Transverse colon (tissue), 4 donors: ENCODE data around the gene RSPH3. TPM values are rescaled to one million over a fixed set of nuclear protein-coding genes. Genes with fewer than 3 reads are reported as not detected.
A peak's percentile ranks its signal among the peaks of the same experiment; 100 is the strongest.

Experiments
- DNase-seq: peaks from one replicate; pipeline ENCODE4 v3.0.0-alpha.2; 2019
- H3K27ac ChIP-seq, 4 donors: fragments of 200-600 bp; sonication (generic); 2 replicates each; pipeline ENCODE4 v1.5.1; 2016 to 2018; ENCODE audit warnings: inconsistent platforms in 4 of 4
- H3K27me3 ChIP-seq: fragments of 200-600 bp; sonication (generic); 2 replicates; pipeline ENCODE4 v1.5.1; 2017; ENCODE audit warnings: inconsistent platforms
- H3K36me3 ChIP-seq, 4 donors: fragments of 200-600 bp; sonication (generic); 2 replicates each; pipeline ENCODE4 v1.5.1; 2017 to 2019; ENCODE audit warnings: inconsistent platforms in 4 of 4
- H3K4me1 ChIP-seq, 4 donors: fragments of 200-600 bp; sonication (generic); 2 replicates each; pipeline ENCODE4 v1.5.1; 2017 to 2020; ENCODE audit warnings: inconsistent platforms in 4 of 4
- H3K4me3 ChIP-seq, 4 donors: fragments of 200-600 bp; sonication (generic); 1 replicate in 1 of 4; 2 replicates in 3 of 4; pipeline versions ENCODE4 v1.5.1 to v1.6.1; 2017 to 2019; ENCODE audit warnings: inconsistent platforms in 4 of 4
- H3K9me3 ChIP-seq, 2 donors: fragments of 200-600 bp; sonication (generic); 2 replicates each; pipeline ENCODE4 v1.5.1; 2017 to 2019; ENCODE audit warnings: inconsistent platforms in 2 of 2
- CTCF ChIP-seq, 5 experiments: fragments of 200-600 bp in 3 of 5; fragments of 450-650 bp in 2 of 5; sonication (generic) in 3 of 5; IDR thresholded peaks; 1 replicate in 2 of 5; 2 replicates in 3 of 5; pipeline ENCODE4 v1.5.1; 2016 to 2017; ENCODE audit warnings: antibody characterized with exemption in 5 of 5, inconsistent platforms in 3 of 5, mild to moderate bottlenecking in 2 of 5, moderate library complexity in 1 of 5
- EP300 ChIP-seq: sonication (generic); formaldehyde crosslinking; IDR thresholded peaks from one replicate; pipeline ENCODE4 v1.6.1; 2017; ENCODE audit warnings: antibody characterized with exemption, low read depth
- POLR2A ChIP-seq: fragments of 450-650 bp; IDR thresholded peaks from one replicate; pipeline ENCODE4 v1.6.1; 2016; ENCODE audit warnings: antibody characterized with exemption, mild to moderate bottlenecking, moderate library complexity
- POLR2AphosphoS5 ChIP-seq, 3 donors: sonication (generic); formaldehyde crosslinking; IDR thresholded peaks; one replicate each; pipeline ENCODE4 v1.6.1; 2016; ENCODE audit warnings: antibody characterized with exemption in 3 of 3
- WGBS, 2 donors: methylation state at CpG; one replicate each; pipeline ENCODE4 v1.1.5; 2018; ENCODE audit warnings: low coverage in 1 of 2; 5-methylcytosine and 5-hydroxymethylcytosine counted together
- in situ Hi-C, 4 donors: fragments of 200-750 bp; cut with MboI; loops; one replicate each; pipeline versions ENCODE4 v1.15.0 to v1.15.1; 2017; ENCODE audit warnings: low sequenced_read_pairs in 3 of 4, low pct_ligation_motif_present in 1 of 4, low pct_unique_long_range_greater_than_20kb in 1 of 4
- intact Hi-C: fragments of 100-400 bp; cut with DNase I; formaldehyde crosslinking; loops from one replicate; pipeline ENCODE4 v1.15.1; 2023; ENCODE audit warnings: low total_unique reads
- total RNA-seq, 4 donors: library from RNA; depleted of rRNA; stranded (reverse); fragments of >200 nt; gene quantifications; one replicate each; pipeline ENCODE4 v1.1.0, GENCODE V29; 2016

RSPH3 gene
- total RNA-seq: 10 to 100 TPM; 13.3 to 24.1 (median 23.5) TPM

DNA sequence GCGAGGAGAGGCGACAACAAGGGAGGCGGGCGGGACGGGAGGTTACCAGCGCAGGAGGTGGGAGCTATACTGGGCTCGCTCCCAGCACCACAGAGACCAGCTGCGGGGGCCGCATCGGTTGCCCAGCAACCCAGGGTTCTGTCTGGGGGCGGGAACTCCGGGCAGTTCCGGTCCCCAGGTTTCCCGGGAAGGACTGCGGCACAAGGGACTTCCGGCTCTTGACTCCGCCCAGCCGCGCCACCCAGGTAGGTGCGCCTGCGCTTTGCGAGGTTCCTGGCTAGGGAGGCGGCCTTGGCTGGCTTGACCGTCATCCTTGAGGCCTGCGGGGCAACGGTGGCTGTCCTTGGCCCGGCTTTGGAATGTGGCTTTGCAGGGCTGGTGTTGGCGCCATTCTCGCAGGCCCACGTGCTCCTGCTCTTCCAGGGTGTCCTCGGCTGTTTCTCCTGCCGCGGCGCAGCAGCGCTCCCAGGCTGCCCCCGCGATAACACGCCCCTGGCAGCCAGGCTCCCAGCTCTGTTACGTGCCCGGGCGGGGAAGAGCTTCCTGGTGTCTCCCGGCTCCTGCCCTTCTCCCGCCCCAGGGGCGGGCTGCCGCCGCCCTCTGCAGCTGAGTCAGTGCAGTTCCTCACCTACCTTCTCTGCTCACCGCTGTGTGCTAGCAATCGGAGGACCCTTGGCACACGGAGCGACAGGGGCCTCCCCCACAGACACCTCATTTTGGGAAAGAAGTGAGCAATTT lies at the start of gene RSPH3:
RSPH3 (minus strand) TSS at position 537 of the 738 bp plus-strand sequence. CDS start 652 bp downstream, outside the sequence.
- H3K27ac ChIP-seq: peak within 1 kb of the TSS; percentile 90 to 95 (median 92)
- TF ChIP-seq CTCF (IDR thresholded peaks at IDR 0.05) (peak in 2 of 5 experiments; percentile 5 to 17), POLR2AphosphoS5 (IDR thresholded peaks at IDR 0.05) (peak; percentile 70 to 93 (median 86)), POLR2A (peak; percentile 91), EP300 (no peak)
- no peaks in the 10 kb centered on the region for H3K36me3 ChIP-seq
- in situ Hi-C loops: loop anchor here in 2 of 4 donors (10.0 to 25.0 kb wide), 3 partner anchors 105 to 788 kb away; no protein-coding TSS in a partner anchor
- intact Hi-C loops: no loop called here
- H3K4me3 ChIP-seq: peak within 1 kb of the TSS; percentile 58 to 98 (median 85)
- no peaks in the 10 kb centered on the region for H3K9me3 ChIP-seq
- 0% methylated on average over 6 to 30 of the region's 50 CpGs for WGBS, 2 donors
- peaks cover 0 to 20% (median 10%) of the 10 kb centered on the region in 4 donors for H3K4me1 ChIP-seq
- H3K27me3 ChIP-seq: no peaks in the 10 kb centered on the region
- DNase-seq: peak; percentile 97

DNA sequence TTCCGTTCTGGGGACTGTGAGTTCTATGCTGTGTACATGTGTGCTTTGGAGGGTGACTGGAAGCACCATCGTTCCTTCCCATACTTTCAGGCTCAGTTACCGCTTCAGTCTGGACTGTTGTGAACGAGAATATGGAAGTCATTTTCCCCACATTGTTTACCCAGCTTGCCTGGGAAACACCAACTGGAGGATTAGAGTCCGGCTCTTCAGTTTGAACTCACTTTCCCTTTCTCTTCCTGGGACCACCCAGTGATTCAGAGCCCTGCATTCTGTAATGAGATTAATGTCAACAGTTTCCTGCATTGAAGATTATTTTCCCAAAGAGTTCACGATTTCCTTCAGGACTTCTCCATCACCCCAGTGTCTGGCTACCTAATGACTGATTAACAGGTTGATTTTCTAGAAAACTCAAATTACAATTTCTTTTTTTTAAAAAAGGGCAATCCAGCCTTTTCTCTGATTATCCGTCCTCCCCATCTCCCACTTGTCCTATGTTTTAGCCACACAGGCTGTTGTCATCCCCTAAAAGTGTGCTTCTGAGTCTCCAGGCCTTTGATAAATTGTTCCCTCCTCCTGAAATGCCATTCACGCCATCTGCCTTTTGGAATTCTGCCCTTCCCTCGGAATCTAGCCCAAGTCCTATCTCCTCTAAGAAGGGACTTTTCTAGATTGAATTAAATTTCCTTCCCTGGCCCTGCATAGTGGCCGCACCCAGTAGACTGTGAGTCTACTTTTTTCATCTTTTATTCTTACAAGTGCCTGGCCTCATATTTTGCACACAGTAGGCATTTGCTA lies 48.1 kb upstream of the RSPH3 start:
- H3K4me3 ChIP-seq: no peak overlapping the region
- no peaks in the 10 kb centered on the region for H3K27me3 ChIP-seq
- H3K4me1 ChIP-seq: peaks cover 0 to 5% (median 0%) of the 10 kb centered on the region in 4 donors
- WGBS, 2 donors: 66 to 72% methylated on average over 9 to 10 of the region's 10 CpGs
- TF ChIP-seq POLR2AphosphoS5 (IDR thresholded peaks at IDR 0.05): no peak
- TF ChIP-seq EP300: no peak
- no peak for TF ChIP-seq POLR2A
- DNase-seq: no peak
- intact Hi-C loops (loop anchor here (10.0 kb wide), 1 partner anchor 87 kb away; no protein-coding TSS in a partner anchor), in situ Hi-C loops (loop anchor here in 1 of 4 donors (10.0 kb wide), 1 partner anchor 57 kb away; no protein-coding TSS in a partner anchor)
- H3K9me3 ChIP-seq: no peaks in the 10 kb centered on the region
- H3K27ac ChIP-seq: no peak overlapping the region
- H3K36me3 ChIP-seq: no peaks in the 10 kb centered on the region

DNA sequence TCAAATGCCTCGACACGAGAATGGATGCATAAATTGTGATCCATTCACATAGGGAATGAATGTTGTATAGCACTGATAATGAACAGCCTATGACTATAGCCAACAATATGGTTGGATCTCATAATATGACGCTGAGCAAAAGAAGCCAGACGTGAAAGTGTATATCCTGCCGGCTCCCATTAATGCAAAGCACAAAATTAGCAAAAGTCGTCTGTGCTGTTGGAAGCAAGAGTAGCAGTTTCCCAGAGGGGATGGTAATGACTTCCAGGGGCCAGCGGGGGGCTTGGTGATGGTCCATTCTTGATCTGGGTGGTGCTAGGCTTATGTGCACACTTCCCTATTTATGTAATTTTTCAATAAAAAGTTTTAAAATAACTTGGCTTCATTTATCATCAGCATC lies 45.8 kb upstream of the RSPH3 start:
- no peak overlapping the region for H3K27ac ChIP-seq
- 77 to 83% methylated on average over 5 to 7 of the region's 7 CpGs for WGBS, 2 donors
- no peak for DNase-seq
- H3K36me3 ChIP-seq: no peaks in the 10 kb centered on the region
- TF ChIP-seq CTCF (IDR thresholded peaks at IDR 0.05): no peak
- no peak for TF ChIP-seq POLR2AphosphoS5 (IDR thresholded peaks at IDR 0.05)
- TF ChIP-seq POLR2A: no peak
- TF ChIP-seq EP300: no peak
- H3K4me3 ChIP-seq: no peak overlapping the region
- H3K27me3 ChIP-seq: no peaks in the 10 kb centered on the region
- intact Hi-C loops: loop anchor here (10.0 kb wide), 1 partner anchor 89 kb away; no protein-coding TSS in a partner anchor
- in situ Hi-C loops: loop anchor here in 1 of 4 donors (10.0 kb wide), 1 partner anchor 59 kb away; no protein-coding TSS in a partner anchor
- H3K4me1 ChIP-seq: peaks cover 0 to 11% (median 0%) of the 10 kb centered on the region in 4 donors
- no peaks in the 10 kb centered on the region for H3K9me3 ChIP-seq

- peak; percentile 83 for DNase-seq
- no peaks in the 10 kb centered on the region for H3K36me3 ChIP-seq
- TF ChIP-seq POLR2A: peak; percentile 83
- no peak for TF ChIP-seq CTCF (IDR thresholded peaks at IDR 0.05)
- peak; percentile 84 to 92 (median 91) for TF ChIP-seq POLR2AphosphoS5 (IDR thresholded peaks at IDR 0.05)
- WGBS, 2 donors: 18 to 19% methylated on average over 10 to 15 of the region's 15 CpGs
- H3K27ac ChIP-seq: peak within 1 kb of the TSS; percentile 59 to 67 (median 64)
- in situ Hi-C loops: loop anchor here in 1 of 4 donors (10.0 kb wide), 1 partner anchor 60 kb away; no protein-coding TSS in a partner anchor
- H3K4me3 ChIP-seq: peak within 1 kb of the TSS in 3 of 4 donors; percentile 13 to 45 (median 15)
- H3K4me1 ChIP-seq: peaks cover 0 to 11% (median 0%) of the 10 kb centered on the region in 4 donors
- intact Hi-C loops: loop anchor here (10.0 kb wide), 1 partner anchor 90 kb away; no protein-coding TSS in a partner anchor
- H3K9me3 ChIP-seq: no peaks in the 10 kb centered on the region
- H3K27me3 ChIP-seq: no peaks in the 10 kb centered on the region
Measured at GRCh38 chr6:159044899-159045727, 45.1 kb upstream of the RSPH3 start, which contains the start of gene TAGAP. TSS of gene TAGAP (minus strand) at chr6:159044991. CDS start at chr6:159044146, 845 bp downstream.
